Mammary epithelial cell (primary cell): Measurements from ENCODE around the gene PPFIA2.

Experiments
- EZH2 ChIP-seq: IDR thresholded peaks from 2 replicates; pipeline ENCODE4 v1.6.1; 2012; ENCODE audit warnings: low read length, inconsistent platforms, borderline replicate concordance
- TF ChIP-seq, protein P1 (sequence below), 2 donors: IDR thresholded peaks in 1 of 2; conservative IDR thresholded peaks in 1 of 2; 2 replicates each; pipeline ENCODE4 v1.5.1; 2011 to 2012; ENCODE audit warnings: inconsistent platforms in 2 of 2, low read length in 2 of 2, mild to moderate bottlenecking in 2 of 2, control low read depth in 1 of 2, low read depth in 1 of 2; ENCODE audit not compliant: insufficient read depth in 1 of 2; ENCODE audit errors: extremely low read depth in 1 of 2

DNA sequence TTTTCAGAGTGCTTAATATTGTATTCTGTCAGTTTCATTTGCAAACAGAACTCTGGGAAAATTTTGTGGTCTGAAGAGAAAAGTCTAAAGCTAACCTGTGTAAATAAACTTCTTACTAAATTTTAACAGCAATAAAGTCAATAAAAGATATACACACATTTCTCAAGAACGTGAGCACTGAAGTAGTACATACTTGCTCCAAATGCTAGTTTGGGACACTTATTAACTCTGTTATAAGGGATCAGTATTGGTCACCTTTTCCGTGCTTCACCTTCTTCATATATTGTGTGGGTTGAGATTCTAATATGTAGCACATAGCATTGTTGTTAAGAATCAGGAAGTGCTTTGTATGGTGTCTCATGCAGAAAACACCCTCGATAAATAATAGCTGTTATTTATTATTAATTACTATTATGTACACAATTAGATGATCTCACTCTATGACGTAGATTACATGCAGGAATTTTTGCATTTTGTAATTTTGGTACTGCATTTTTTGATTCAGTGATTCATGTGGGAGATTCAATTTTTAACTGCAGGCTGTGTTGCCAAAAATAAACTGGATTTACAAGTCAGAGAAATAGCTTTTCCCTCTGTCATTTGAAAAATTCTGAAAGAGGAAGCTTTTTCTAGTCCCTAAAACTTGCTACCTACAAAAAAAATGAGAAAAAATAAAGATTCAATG lies 380.4 kb downstream of the PPFIA2 start:
- TF ChIP-seq, protein P1, sequence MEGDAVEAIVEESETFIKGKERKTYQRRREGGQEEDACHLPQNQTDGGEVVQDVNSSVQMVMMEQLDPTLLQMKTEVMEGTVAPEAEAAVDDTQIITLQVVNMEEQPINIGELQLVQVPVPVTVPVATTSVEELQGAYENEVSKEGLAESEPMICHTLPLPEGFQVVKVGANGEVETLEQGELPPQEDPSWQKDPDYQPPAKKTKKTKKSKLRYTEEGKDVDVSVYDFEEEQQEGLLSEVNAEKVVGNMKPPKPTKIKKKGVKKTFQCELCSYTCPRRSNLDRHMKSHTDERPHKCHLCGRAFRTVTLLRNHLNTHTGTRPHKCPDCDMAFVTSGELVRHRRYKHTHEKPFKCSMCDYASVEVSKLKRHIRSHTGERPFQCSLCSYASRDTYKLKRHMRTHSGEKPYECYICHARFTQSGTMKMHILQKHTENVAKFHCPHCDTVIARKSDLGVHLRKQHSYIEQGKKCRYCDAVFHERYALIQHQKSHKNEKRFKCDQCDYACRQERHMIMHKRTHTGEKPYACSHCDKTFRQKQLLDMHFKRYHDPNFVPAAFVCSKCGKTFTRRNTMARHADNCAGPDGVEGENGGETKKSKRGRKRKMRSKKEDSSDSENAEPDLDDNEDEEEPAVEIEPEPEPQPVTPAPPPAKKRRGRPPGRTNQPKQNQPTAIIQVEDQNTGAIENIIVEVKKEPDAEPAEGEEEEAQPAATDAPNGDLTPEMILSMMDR (conservative IDR thresholded peaks at IDR 0.05 in 1 of 2, IDR thresholded peaks at IDR 0.05 in 1 of 2; ENCODE audit: extremely low read depth in 1 of 2, insufficient read depth in 1 of 2, low read depth in 1 of 2, low read length in 2 of 2) = no peak
- TF ChIP-seq EZH2 = no peak
